ENCODE data around the gene TFIP11. TPM values are rescaled to one million over a fixed set of nuclear protein-coding genes. Genes with fewer than 3 reads are reported as not detected.

The TFIP11 gene
- total RNA-seq (2022; extraction: Qiagen RNA extraction; ENCODE audit: low read depth), result 20.7 to 24.7 TPM (median 23.4 TPM) in 5 replicates

GRCh38 chr22:26512149-26512793 is at the start of gene TFIP11:
Gene TFIP11, minus strand, starts transcription at chr22:26512473. Its CDS starts 2,201 bp downstream, at chr22:26510272.

GRCh38 chr22:26483439-26484359 is 28.6 kb downstream of the TFIP11 start, which contains the start of the genes HPS4 and SRRD:
Gene HPS4, minus strand, starts transcription at chr22:26483783. Its CDS starts 2,021 bp downstream, at chr22:26481762.
Gene SRRD, plus strand, starts transcription at chr22:26483877. Its CDS starts 14 bp downstream, at chr22:26483891.

Other genes with a start within 250 kb of the TFIP11 start
- gene ASPHD2, start 83.2 kb downstream of the TFIP11 start, total RNA-seq (2022; extraction: Qiagen RNA extraction; ENCODE audit: low read depth), result 0.75 to 1.5 TPM (median 1.2 TPM) in 5 replicates
- gene HPS4, start 28.7 kb downstream of the TFIP11 start, total RNA-seq (2022; extraction: Qiagen RNA extraction; ENCODE audit: low read depth), result 14.6 to 16.7 TPM (median 14.9 TPM) in 5 replicates
- 18.2 to 25.9 TPM (median 23.3 TPM) in 5 replicates for gene SRRD, start 28.6 kb downstream of the TFIP11 start, total RNA-seq (2022; extraction: Qiagen RNA extraction; ENCODE audit: low read depth)
- gene TPST2, start 77.7 kb upstream of the TFIP11 start, total RNA-seq (2022; extraction: Qiagen RNA extraction; ENCODE audit: low read depth), result 9.6 to 13.0 TPM (median 10.8 TPM) in 5 replicates
- not detected in 5 replicates for gene CRYBB1, start 105.6 kb upstream of the TFIP11 start, total RNA-seq (2022; extraction: Qiagen RNA extraction; ENCODE audit: low read depth)
- gene CRYBA4, start 109.5 kb upstream of the TFIP11 start, total RNA-seq (2022; extraction: Qiagen RNA extraction; ENCODE audit: low read depth), result not detected in 5 replicates
- gene MIAT, start 145.1 kb upstream of the TFIP11 start, total RNA-seq (2022; extraction: Qiagen RNA extraction; ENCODE audit: low read depth), result 0.22 to 0.48 TPM (median 0.34 TPM) in 5 replicates